Measurements from ENCODE around the gene HSD17B3. TPM values are rescaled to one million over a fixed set of nuclear protein-coding genes. Genes with fewer than 3 reads are reported as not detected.

Gene HSD17B3
- total and polyA plus RNA-seq, 2 experiments from 2014 or later, result not detected

- TF ChIP-seq JUNB (IDR thresholded peaks at IDR 0.05; ENCODE audit: unreplicated experiment) (no peak), POLR2AphosphoS5 (IDR thresholded peaks at IDR 0.05; ENCODE audit: low read depth) (no peak), ETS1 (IDR thresholded peaks at IDR 0.05) (no peak), NANOG (IDR thresholded peaks at IDR 0.05; ENCODE audit: borderline replicate concordance) (no peak)
Observed at GRCh38 chr9:96204853-96205252, 97.1 kb downstream of the HSD17B3 start (continued).

- peaks cover 10% of the 10 kb centered on the region; the same call in 1 of the 2 replicates for H3K4me1 ChIP-seq (ENCODE audit: insufficient read depth)
- H4K20me1 ChIP-seq (replicated peaks; ENCODE audit: insufficient read depth), result no peaks in the 10 kb centered on the region
- H3K9me2 ChIP-seq (ENCODE audit: insufficient read depth), result 0 out of 2 replicates have a peak, but pooled peaks cover 6% of the 10 kb centered on the region
- H3K79me2 ChIP-seq (replicated peaks; ENCODE audit: insufficient read depth), result no peaks in the 10 kb centered on the region
- H3K27ac ChIP-seq (ENCODE audit: low read depth), result no peak overlapping the region
- Mint-ChIP-seq H3K36me3 (ENCODE audit: low read depth) (no peaks in the 10 kb centered on the region), H3K4me1 (peaks cover 13% of the 10 kb centered on the region), H3K27me3 (ENCODE audit: insufficient read depth, low read depth, poor library complexity) (peaks cover 3% of the 10 kb centered on the region), H3K27ac (no peak overlapping the region), H3K9me3 (no peaks in the 10 kb centered on the region; the same call in 2 of the 3 replicates), H3K4me3 (no peak overlapping the region)
- H2AFZ ChIP-seq, result no peak overlapping the region
- H3F3A ChIP-seq (replicated peaks; ENCODE audit: low read depth), result no peaks in the 10 kb centered on the region
- no peaks in the 10 kb centered on the region for H3K27me3 ChIP-seq (ENCODE audit: insufficient read depth)
- TF ChIP-seq ZNF114 (CRISPR knock-in tag; IDR thresholded peaks at IDR 0.05), result no peak
- TF ChIP-seq ZNF462 (CRISPR knock-in tag; IDR thresholded peaks at IDR 0.05), result no peak
- no peak for TF ChIP-seq POLR2AphosphoS5 (IDR thresholded peaks at IDR 0.05; ENCODE audit: low read depth)
- TF ChIP-seq JUNB (IDR thresholded peaks at IDR 0.05; ENCODE audit: unreplicated experiment), result no peak
- no peak for TF ChIP-seq CREB1 (CRISPR knock-in tag; IDR thresholded peaks at IDR 0.05; ENCODE audit: low read depth)
- TF ChIP-seq STAT1 (IDR thresholded peaks at IDR 0.05; ENCODE audit: unreplicated experiment), result no peak
- no peak for TF ChIP-seq EZH2 (IDR thresholded peaks at IDR 0.05; ENCODE audit: low read depth, unreplicated experiment)
- DNase-seq (ENCODE audit: low spot score), result no peak
- no peak for ATAC-seq
- no peaks in the 10 kb centered on the region for H3K36me3 ChIP-seq (ENCODE audit: insufficient read depth)
- no peak overlapping the region for H3K4me2 ChIP-seq
- no peak overlapping the region for H3K4me3 ChIP-seq
Observed at GRCh38 chr9:96203867-96204501, 98.0 kb downstream of the HSD17B3 start.

Measured in GM23338 (cell line).